ENCODE data around the gene PSME2.
"Not testable (repeated sequence)": the region's sequence is repeated elsewhere in the genome, so short reads cannot be mapped to it uniquely, and the experiment has no call there.

Gene PSME2

GRCh38 chr14:24110523-24110922, 35.9 kb downstream of the PSME2 start:
- DNase-seq = no peak

- DNase-seq = no peak
Measured at GRCh38 chr14:24110060-24110459, 36.4 kb downstream of the PSME2 start.

- no peak for DNase-seq
Measured at GRCh38 chr14:24108336-24108874, 38.0 kb downstream of the PSME2 start.

GRCh38 chr14:24106672-24107271, 39.6 kb downstream of the PSME2 start:
- DNase-seq = no peak

- DNase-seq = not testable (repeated sequence)
Measured at GRCh38 chr14:24105609-24106239, 40.7 kb downstream of the PSME2 start.

- no peak for DNase-seq
Measured at GRCh38 chr14:24103451-24103850, 43.0 kb downstream of the PSME2 start.

GRCh38 chr14:24102357-24103048, 43.9 kb downstream of the PSME2 start:
- DNase-seq = no peak

- DNase-seq = no peak
Measured at GRCh38 chr14:24100982-24101494, 45.4 kb downstream of the PSME2 start.

GRCh38 chr14:24100197-24100981, 46.0 kb downstream of the PSME2 start:
- DNase-seq = no peak

GRCh38 chr14:24098927-24099813, 47.2 kb downstream of the PSME2 start:
- peak; percentile 53 for DNase-seq

- no peak for DNase-seq
Measured at GRCh38 chr14:24098229-24098926, 48.0 kb downstream of the PSME2 start.

- no peak for DNase-seq
Measured at GRCh38 chr14:24096545-24097181, 49.7 kb downstream of the PSME2 start.

GRCh38 chr14:24095271-24096068, 50.9 kb downstream of the PSME2 start:
- DNase-seq = peak; percentile 30

GRCh38 chr14:24094841-24095270, 51.6 kb downstream of the PSME2 start:
- DNase-seq = no peak

GRCh38 chr14:24093901-24094840, 52.2 kb downstream of the PSME2 start, which contains the start of gene PCK2:
PCK2 (plus strand) TSS chr14:24094311; CDS start chr14:24094406, 95 bp downstream.
- peak; percentile 97 for DNase-seq

Measured in NCI-H69 (cell line).